Tibial nerve (tissue), 4 donors: Measurements from ENCODE around the gene E2F8. TPM values are rescaled to one million over a fixed set of nuclear protein-coding genes. Genes with fewer than 3 reads are reported as not detected.
A peak's percentile ranks its signal among the peaks of the same experiment; 100 is the strongest.

Experiments used
- DNase-seq, 2 donors: peaks; one replicate each; pipeline ENCODE4 v3.0.0-alpha.2; 2019; ENCODE audit warnings: low spot score in 2 of 2
- H3K27ac ChIP-seq, 4 donors: fragments of 200-600 bp; sonication (generic) in 3 of 4; one replicate each; pipeline ENCODE4 v1.5.1; 2017 to 2019; ENCODE audit warnings: mild to moderate bottlenecking in 1 of 4
- H3K27me3 ChIP-seq, 2 donors: fragments of 200-600 bp; sonication (generic) in 1 of 2; one replicate each; pipeline versions ENCODE4 v1.5.1 to v1.6.0; 2017 to 2019
- H3K36me3 ChIP-seq, 3 donors: fragments of 200-600 bp; sonication (generic); one replicate each; pipeline ENCODE4 v1.5.1; 2018 to 2019
- H3K4me1 ChIP-seq, 4 donors: fragments of 200-600 bp; sonication (generic) in 3 of 4; one replicate each; pipeline ENCODE4 v1.5.1; 2017 to 2019
- H3K4me3 ChIP-seq, 4 donors: fragments of 200-600 bp; sonication (generic) in 3 of 4; one replicate each; pipeline ENCODE4 v1.5.1; 2017 to 2019; ENCODE audit warnings: mild to moderate bottlenecking in 1 of 4, moderate library complexity in 1 of 4
- H3K9me3 ChIP-seq, 4 donors: fragments of 200-600 bp; sonication (generic) in 3 of 4; one replicate each; pipeline ENCODE4 v1.5.1; 2017 to 2019
- CTCF ChIP-seq, 5 experiments: fragments of 200-600 bp in 3 of 5; fragments of 450-650 bp in 2 of 5; sonication (generic) in 3 of 5; IDR thresholded peaks; one replicate each; pipeline ENCODE4 v1.5.1; 2016 to 2019; ENCODE audit warnings: antibody characterized with exemption in 5 of 5, mild to moderate bottlenecking in 3 of 5, moderate library complexity in 2 of 5
- EP300 ChIP-seq, 2 donors: sonication (generic); formaldehyde crosslinking; IDR thresholded peaks; one replicate each; pipeline ENCODE4 v1.6.1; 2017; ENCODE audit warnings: antibody characterized with exemption in 2 of 2, mild to moderate bottlenecking in 1 of 2
- POLR2A ChIP-seq, 2 donors: fragments of 450-650 bp; IDR thresholded peaks; one replicate each; pipeline ENCODE4 v1.6.1; 2017; ENCODE audit warnings: antibody characterized with exemption in 2 of 2, mild to moderate bottlenecking in 2 of 2, moderate library complexity in 2 of 2
- WGBS, 2 donors: methylation state at CpG; one replicate each; pipeline ENCODE4 v1.1.5; 2018; 5-methylcytosine and 5-hydroxymethylcytosine counted together
- total RNA-seq, 4 donors: library from RNA; depleted of rRNA; stranded (reverse); fragments of >200 nt; gene quantifications; one replicate each; pipeline ENCODE4 v1.1.0, GENCODE V29; 2016

The E2F8 gene
- total RNA-seq = not detected

GRCh38 chr11:19240420-19241259 lies at the start of gene E2F8:
E2F8 (minus strand) TSS chr11:19240945; CDS start chr11:19240121, 824 bp downstream.
- 1 to 2% methylated on average over 39 to 56 of the region's 59 CpGs for WGBS, 2 donors
- peaks cover 2 to 76% of the 10 kb centered on the region in 2 donors for H3K27me3 ChIP-seq
- peak; percentile 58 to 84 for DNase-seq
- no peaks in the 10 kb centered on the region for H3K9me3 ChIP-seq
- peaks cover 0 to 25% (median 15%) of the 10 kb centered on the region in 4 donors for H3K4me1 ChIP-seq
- H3K36me3 ChIP-seq = no peaks in the 10 kb centered on the region
- peak in 1 of 2 donors; percentile 35 for TF ChIP-seq EP300 (IDR thresholded peaks at IDR 0.05)
- no peak for TF ChIP-seq CTCF (IDR thresholded peaks at IDR 0.05)
- TF ChIP-seq POLR2A (IDR thresholded peaks at IDR 0.05) = no peak
- H3K4me3 ChIP-seq = peak within 1 kb of the TSS; percentile 32 to 68 (median 62)
- no peak within 1 kb of the TSS for H3K27ac ChIP-seq

- no peaks in the 10 kb centered on the region for H3K4me1 ChIP-seq
- no peak overlapping the region for H3K4me3 ChIP-seq
- H3K36me3 ChIP-seq = no peaks in the 10 kb centered on the region
- no peak overlapping the region for H3K27ac ChIP-seq
- WGBS, 2 donors = 82 to 95% methylated on average over 2 of the region's 2 CpGs
- peaks cover 0 to 3% of the 10 kb centered on the region in 2 donors for H3K27me3 ChIP-seq
- no peak for DNase-seq
- TF ChIP-seq CTCF (IDR thresholded peaks at IDR 0.05) (no peak), EP300 (IDR thresholded peaks at IDR 0.05) (no peak), POLR2A (IDR thresholded peaks at IDR 0.05) (no peak)
- H3K9me3 ChIP-seq = no peaks in the 10 kb centered on the region
Measured at GRCh38 chr11:19290356-19290755, 49.6 kb upstream of the E2F8 start.

GRCh38 chr11:19288256-19288655 lies 47.5 kb upstream of the E2F8 start:
- Histone ChIP-seq H3K4me3 (no peak overlapping the region), H3K27ac (no peak overlapping the region), H3K9me3 (no peaks in the 10 kb centered on the region), H3K36me3 (no peaks in the 10 kb centered on the region), H3K4me1 (no peaks in the 10 kb centered on the region), H3K27me3 (peaks cover 0 to 3% of the 10 kb centered on the region in 2 donors)
- TF ChIP-seq EP300 (IDR thresholded peaks at IDR 0.05) = no peak
- no peak for TF ChIP-seq POLR2A (IDR thresholded peaks at IDR 0.05)
- no peak for TF ChIP-seq CTCF (IDR thresholded peaks at IDR 0.05)
- 58 to 72% methylated on average over 3 of the region's 3 CpGs for WGBS, 2 donors
- no peak for DNase-seq

GRCh38 chr11:19286411-19286810 lies 45.7 kb upstream of the E2F8 start:
- TF ChIP-seq CTCF (IDR thresholded peaks at IDR 0.05) (no peak), POLR2A (IDR thresholded peaks at IDR 0.05) (no peak), EP300 (IDR thresholded peaks at IDR 0.05) (no peak)
- H3K9me3 ChIP-seq = no peaks in the 10 kb centered on the region
- WGBS, 2 donors = 95 to 97% methylated on average over 4 of the region's 4 CpGs
- DNase-seq = no peak
- no peak overlapping the region for H3K27ac ChIP-seq
- H3K4me3 ChIP-seq = no peak overlapping the region
- no peaks in the 10 kb centered on the region for H3K4me1 ChIP-seq
- no peaks in the 10 kb centered on the region for H3K36me3 ChIP-seq
- H3K27me3 ChIP-seq = peaks cover 0 to 3% of the 10 kb centered on the region in 2 donors

GRCh38 chr11:19284881-19285280 lies 44.1 kb upstream of the E2F8 start:
- Histone ChIP-seq H3K4me1 (peaks cover 0 to 4% (median 0%) of the 10 kb centered on the region in 4 donors), H3K36me3 (no peaks in the 10 kb centered on the region), H3K4me3 (no peak overlapping the region), H3K27ac (no peak overlapping the region), H3K27me3 (peaks cover 0 to 3% of the 10 kb centered on the region in 2 donors), H3K9me3 (no peaks in the 10 kb centered on the region)
- TF ChIP-seq EP300 (IDR thresholded peaks at IDR 0.05) (no peak), POLR2A (IDR thresholded peaks at IDR 0.05) (no peak), CTCF (IDR thresholded peaks at IDR 0.05) (no peak)
- 80 to 87% methylated on average over 3 of the region's 3 CpGs for whole genome bisulfite sequencing, 2 donors
- no peak for DNase-seq
